Retinal pigment epithelial cell (primary cell): ENCODE results near the gene RPS14.
A peak's percentile ranks its signal among the peaks of the same experiment; 100 is the strongest.

Source experiments
- DNase-seq: peaks from one replicate; pipeline ENCODE4 v3.0.0-alpha.2; 2010; ENCODE audit warnings: low read depth
- H3K4me3 ChIP-seq: 2 replicates; pipeline ENCODE4 v1.5.1; 2011; ENCODE audit warnings: mild to moderate bottlenecking, low read length, control low read depth, moderate library complexity
- CTCF ChIP-seq: conservative IDR thresholded peaks from 2 replicates; pipeline ENCODE4 v1.5.1; 2011; ENCODE audit warnings: low read depth, low read length, control low read depth, inconsistent platforms

RPS14 gene

DNA sequence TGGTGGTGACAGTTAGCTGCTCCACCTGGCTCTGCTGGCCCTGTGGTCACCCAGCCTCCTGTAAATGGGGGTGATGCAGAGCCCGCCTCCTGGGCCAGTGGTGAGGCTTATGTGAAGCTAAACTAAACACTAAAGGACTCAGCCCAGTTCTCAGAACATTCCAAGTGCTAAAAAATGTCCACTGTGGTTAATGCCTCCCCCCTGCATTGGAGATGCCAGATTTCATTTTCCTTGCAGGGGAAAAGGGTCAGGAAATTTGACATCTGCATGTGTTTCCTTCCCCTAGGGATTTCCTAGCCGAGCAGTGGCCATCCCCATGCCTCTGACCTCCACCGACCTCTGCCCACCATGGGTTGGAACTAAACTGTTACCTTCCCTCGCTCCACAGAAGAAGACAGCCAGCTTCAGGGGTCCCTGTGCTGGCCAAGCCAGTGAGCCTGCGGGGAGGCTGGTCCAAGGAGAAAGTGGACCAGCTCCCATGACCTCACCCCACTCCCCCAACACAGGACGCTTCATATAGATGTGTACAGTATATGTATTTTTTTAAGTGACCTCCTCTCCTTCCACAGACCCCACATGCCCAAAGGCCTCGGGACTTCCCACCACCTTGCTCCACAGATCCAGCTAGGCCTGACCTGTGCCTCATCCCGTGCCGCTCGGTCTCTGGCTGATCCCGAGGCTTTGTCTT is 49.9 kb downstream of the RPS14 start:
- DNase-seq: no peak
- TF ChIP-seq CTCF: no peak
- H3K4me3 ChIP-seq: no peak overlapping the region

- peak; percentile 33 for TF ChIP-seq CTCF
- H3K4me3 ChIP-seq: no peak overlapping the region
- DNase-seq: no peak
Observed at GRCh38 chr5:150398722-150399523, 50.6 kb downstream of the RPS14 start.

GRCh38 chr5:150397782-150398721 is 51.5 kb downstream of the RPS14 start:
- peak; percentile 17 for TF ChIP-seq CTCF
- H3K4me3 ChIP-seq: no peak overlapping the region
- DNase-seq: no peak

- H3K4me3 ChIP-seq: no peak overlapping the region
- TF ChIP-seq CTCF: no peak
- no peak for DNase-seq
Observed at GRCh38 chr5:150397146-150397781, 52.3 kb downstream of the RPS14 start.

DNA sequence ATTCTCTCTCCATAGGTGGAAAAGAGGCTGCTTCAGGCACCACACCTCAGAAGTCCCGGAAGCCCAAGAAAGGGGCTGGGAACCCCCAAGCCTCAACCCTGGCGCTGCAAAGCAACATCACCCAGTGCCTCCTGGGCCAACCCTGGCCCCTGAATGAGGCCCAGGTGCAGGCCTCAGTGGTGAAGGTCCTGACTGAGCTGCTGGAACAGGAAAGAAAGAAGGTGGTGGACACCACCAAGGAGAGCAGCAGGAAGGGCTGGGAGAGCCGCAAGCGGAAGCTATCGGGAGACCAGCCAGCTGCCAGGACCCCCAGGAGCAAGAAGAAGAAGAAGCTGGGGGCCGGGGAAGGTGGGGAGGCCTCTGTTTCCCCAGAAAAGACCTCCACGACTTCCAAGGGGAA is 53.3 kb downstream of the RPS14 start:
- DNase-seq: no peak
- no peak overlapping the region for H3K4me3 ChIP-seq
- TF ChIP-seq CTCF: no peak

DNA sequence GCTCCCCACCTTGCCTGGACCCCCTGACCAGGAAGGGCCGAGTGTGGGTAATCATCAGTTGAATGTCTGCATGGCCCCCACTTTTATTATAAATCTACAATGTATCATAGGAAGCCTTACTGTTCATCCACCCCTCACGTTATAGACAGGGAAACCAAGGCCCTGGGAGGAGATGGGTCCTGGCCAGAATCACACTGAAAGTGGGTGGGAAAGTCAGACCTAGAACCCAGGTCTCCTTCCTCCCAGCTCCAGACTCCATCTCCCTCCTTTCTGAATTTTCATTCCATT is 53.9 kb downstream of the RPS14 start:
- no peak overlapping the region for H3K4me3 ChIP-seq
- no peak for TF ChIP-seq CTCF
- DNase-seq: no peak
